OCI-LY3 (cell line): ENCODE measurements around the gene TMEM94.

Experiments
- H2AFZ ChIP-seq: fragments of 200-600, 300-600 bp; shearing (Covaris generic); 2 replicates; pipeline ENCODE4 v1.6.0; 2014; ENCODE audit warnings: antibody characterized with exemption, low read depth, low read length
- H3K27ac ChIP-seq: fragments of 200-600, 300-600 bp; sonication (generic); 2 replicates; pipeline ENCODE4 v1.5.1; 2014; ENCODE audit warnings: mild to moderate bottlenecking, low read length, moderate library complexity, mixed read lengths
- H3K27me3 ChIP-seq: fragments of 200-600, 300-600 bp; sonication (generic); 2 replicates; pipeline ENCODE4 v1.6.1; 2014; ENCODE audit warnings: low read depth, low read length, mixed read lengths
- H3K36me3 ChIP-seq: fragments of 200-600, 300-600 bp; sonication (generic); replicated peaks from 2 replicates; pipeline ENCODE3; 2014; ENCODE audit warnings: low read depth, low read length, mixed read lengths
- H3K4me1 ChIP-seq: fragments of 300-600, 200-600 bp; sonication (generic); 2 replicates; pipeline ENCODE4 v1.6.1; 2014; ENCODE audit warnings: low read length, mixed read lengths
- H3K4me2 ChIP-seq: fragments of 200-600, 300-600 bp; sonication (generic); 2 replicates; pipeline ENCODE4 v1.6.1; 2014; ENCODE audit warnings: low read length, mixed read lengths
- H3K4me3 ChIP-seq: fragments of 300-600, 200-600 bp; sonication (generic); 2 replicates; pipeline ENCODE4 v1.5.1; 2014; ENCODE audit warnings: antibody characterized with exemption, mild to moderate bottlenecking, low read length, moderate library complexity
- H3K79me2 ChIP-seq: fragments of 300-600, 200-600 bp; shearing (Covaris generic); 2 replicates; pipeline ENCODE4 v1.6.1; 2014; ENCODE audit warnings: mild to moderate bottlenecking, low read length, mixed read lengths
- H3K9ac ChIP-seq: fragments of 300-600, 200-600 bp; shearing (Covaris generic); 2 replicates; pipeline ENCODE4 v1.6.0; 2014; ENCODE audit warnings: mild to moderate bottlenecking, low read length, moderate library complexity
- H3K9me3 ChIP-seq: fragments of 200-600, 300-600 bp; shearing (Covaris generic); 2 replicates; pipeline ENCODE4 v1.6.1; 2014; ENCODE audit warnings: low read length, mixed read lengths; ENCODE audit not compliant: insufficient read depth
- H4K20me1 ChIP-seq: fragments of 200-600, 300-600 bp; sonication (generic); 2 replicates; pipeline ENCODE4 v1.6.1; 2016; ENCODE audit warnings: low read length, mixed read lengths; ENCODE audit not compliant: insufficient read depth
- EZH2phosphoT487 ChIP-seq: fragments of 200-600 bp; shearing (Covaris generic); IDR thresholded peaks from 2 replicates; pipeline ENCODE4 v1.6.1; 2018; ENCODE audit warnings: antibody characterized with exemption, mixed run types, low read depth
- TF ChIP-seq, protein P1 (sequence below): fragments of 200-600, 300-600 bp; sonication (generic); IDR thresholded peaks from 2 replicates; pipeline ENCODE4 v1.5.1; 2014; ENCODE audit warnings: antibody characterized with exemption, low read length, low read depth

TMEM94 gene

DNA sequence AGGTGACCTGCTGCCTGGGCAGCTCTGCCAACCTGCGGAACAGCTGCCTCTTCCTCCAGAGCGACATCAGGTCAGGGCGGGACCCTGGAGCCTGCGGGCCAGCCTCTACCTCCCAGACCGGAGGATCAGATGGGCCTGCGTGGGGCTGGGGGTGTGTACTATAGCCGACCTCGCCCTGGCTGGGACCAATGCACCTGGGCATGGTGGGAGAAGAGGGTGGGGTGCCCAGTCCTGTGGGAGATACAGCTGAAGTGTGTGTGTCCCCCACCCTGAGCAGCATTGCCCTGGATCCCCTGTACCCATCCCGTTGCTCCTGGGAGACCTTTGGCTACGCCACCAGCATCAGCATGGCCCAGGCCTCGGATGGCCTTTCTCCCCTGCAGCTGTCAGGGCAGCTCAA lies 39.6 kb downstream of the TMEM94 start:
- TF ChIP-seq EZH2phosphoT487: no peak
- TF ChIP-seq, protein P1, sequence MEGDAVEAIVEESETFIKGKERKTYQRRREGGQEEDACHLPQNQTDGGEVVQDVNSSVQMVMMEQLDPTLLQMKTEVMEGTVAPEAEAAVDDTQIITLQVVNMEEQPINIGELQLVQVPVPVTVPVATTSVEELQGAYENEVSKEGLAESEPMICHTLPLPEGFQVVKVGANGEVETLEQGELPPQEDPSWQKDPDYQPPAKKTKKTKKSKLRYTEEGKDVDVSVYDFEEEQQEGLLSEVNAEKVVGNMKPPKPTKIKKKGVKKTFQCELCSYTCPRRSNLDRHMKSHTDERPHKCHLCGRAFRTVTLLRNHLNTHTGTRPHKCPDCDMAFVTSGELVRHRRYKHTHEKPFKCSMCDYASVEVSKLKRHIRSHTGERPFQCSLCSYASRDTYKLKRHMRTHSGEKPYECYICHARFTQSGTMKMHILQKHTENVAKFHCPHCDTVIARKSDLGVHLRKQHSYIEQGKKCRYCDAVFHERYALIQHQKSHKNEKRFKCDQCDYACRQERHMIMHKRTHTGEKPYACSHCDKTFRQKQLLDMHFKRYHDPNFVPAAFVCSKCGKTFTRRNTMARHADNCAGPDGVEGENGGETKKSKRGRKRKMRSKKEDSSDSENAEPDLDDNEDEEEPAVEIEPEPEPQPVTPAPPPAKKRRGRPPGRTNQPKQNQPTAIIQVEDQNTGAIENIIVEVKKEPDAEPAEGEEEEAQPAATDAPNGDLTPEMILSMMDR: no peak
- Histone ChIP-seq H3K4me2 (no peak overlapping the region), H3K4me3 (no peak overlapping the region), H3K9me3 (no peaks in the 10 kb centered on the region), H3K4me1 (no peaks in the 10 kb centered on the region), H3K79me2 (no peaks in the 10 kb centered on the region), H4K20me1 (no peaks in the 10 kb centered on the region), H3K36me3 (no peaks in the 10 kb centered on the region), H3K27me3 (no peaks in the 10 kb centered on the region), H3K9ac (no peak overlapping the region), H2AFZ (no peak overlapping the region), H3K27ac (no peak overlapping the region)

DNA sequence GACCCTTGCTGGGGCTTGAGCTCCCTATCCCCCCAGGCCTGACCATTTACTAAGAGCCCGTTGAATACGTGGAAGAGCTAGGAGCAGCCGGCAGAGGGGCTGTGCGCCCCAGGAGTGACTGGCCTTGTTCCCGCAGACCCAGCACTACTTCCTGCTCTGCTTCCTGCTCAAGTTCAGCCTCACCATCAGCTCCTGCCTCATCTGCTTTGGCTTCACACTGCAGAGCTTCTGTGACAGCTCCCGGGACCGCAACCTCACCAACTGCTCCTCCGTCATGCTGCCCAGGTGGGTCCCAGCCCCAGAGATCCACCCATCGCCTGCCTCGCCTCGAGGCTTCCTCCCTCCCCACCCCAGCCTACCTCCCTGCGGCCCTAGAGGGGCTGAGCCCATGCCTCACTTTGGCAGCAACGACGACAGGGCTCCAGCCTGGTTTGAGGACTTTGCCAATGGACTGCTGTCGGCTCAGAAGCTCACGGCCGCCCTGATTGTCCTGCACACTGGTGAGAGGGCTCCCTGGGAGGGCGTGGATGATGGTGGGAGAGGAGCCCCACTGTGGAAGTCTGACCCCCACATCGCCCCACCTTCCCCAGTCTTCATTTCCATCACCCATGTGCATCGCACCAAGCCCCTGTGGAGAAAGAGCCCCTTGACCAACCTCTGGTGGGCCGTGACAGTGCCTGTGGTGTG lies 41.7 kb downstream of the TMEM94 start:
- Histone ChIP-seq H3K9ac (no peak overlapping the region), H3K4me1 (no peaks in the 10 kb centered on the region), H2AFZ (no peak overlapping the region), H4K20me1 (no peaks in the 10 kb centered on the region), H3K79me2 (no peaks in the 10 kb centered on the region), H3K27ac (no peak overlapping the region), H3K36me3 (no peaks in the 10 kb centered on the region), H3K4me2 (no peak overlapping the region), H3K9me3 (no peaks in the 10 kb centered on the region), H3K4me3 (no peak overlapping the region), H3K27me3 (no peaks in the 10 kb centered on the region)
- TF ChIP-seq EZH2phosphoT487: no peak
- TF ChIP-seq, protein P1: no peak

DNA sequence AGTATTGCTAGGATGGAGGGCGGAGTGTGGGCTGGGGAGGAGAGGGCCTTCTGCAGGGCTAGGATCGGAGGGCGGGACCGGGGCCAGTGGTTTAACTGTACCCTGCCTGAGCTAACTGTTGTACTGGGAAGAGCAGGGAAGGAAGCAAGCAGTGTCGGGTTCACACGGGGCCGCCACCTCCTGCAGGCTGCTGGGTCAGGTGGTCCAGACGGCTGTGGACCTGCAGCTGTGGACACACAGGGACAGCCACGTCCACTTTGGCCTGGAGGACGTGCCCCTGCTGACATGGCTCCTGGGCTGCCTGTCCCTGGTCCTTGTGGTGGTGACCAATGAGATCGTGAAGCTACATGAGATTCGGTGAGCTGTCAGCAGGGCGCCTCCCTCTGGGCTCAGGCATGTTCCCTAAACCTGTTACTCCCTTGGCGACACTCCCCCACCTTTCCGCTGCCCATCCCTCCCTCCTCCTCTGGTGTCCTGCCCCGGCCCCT lies 42.3 kb downstream of the TMEM94 start:
- Histone ChIP-seq H3K27me3 (no peaks in the 10 kb centered on the region), H3K4me2 (no peak overlapping the region), H4K20me1 (no peaks in the 10 kb centered on the region), H3K4me1 (no peaks in the 10 kb centered on the region), H3K79me2 (no peaks in the 10 kb centered on the region), H2AFZ (no peak overlapping the region), H3K36me3 (no peaks in the 10 kb centered on the region), H3K9me3 (no peaks in the 10 kb centered on the region), H3K27ac (no peak overlapping the region), H3K9ac (no peak overlapping the region), H3K4me3 (no peak overlapping the region)
- TF ChIP-seq, protein P1: no peak
- TF ChIP-seq EZH2phosphoT487: no peak

DNA sequence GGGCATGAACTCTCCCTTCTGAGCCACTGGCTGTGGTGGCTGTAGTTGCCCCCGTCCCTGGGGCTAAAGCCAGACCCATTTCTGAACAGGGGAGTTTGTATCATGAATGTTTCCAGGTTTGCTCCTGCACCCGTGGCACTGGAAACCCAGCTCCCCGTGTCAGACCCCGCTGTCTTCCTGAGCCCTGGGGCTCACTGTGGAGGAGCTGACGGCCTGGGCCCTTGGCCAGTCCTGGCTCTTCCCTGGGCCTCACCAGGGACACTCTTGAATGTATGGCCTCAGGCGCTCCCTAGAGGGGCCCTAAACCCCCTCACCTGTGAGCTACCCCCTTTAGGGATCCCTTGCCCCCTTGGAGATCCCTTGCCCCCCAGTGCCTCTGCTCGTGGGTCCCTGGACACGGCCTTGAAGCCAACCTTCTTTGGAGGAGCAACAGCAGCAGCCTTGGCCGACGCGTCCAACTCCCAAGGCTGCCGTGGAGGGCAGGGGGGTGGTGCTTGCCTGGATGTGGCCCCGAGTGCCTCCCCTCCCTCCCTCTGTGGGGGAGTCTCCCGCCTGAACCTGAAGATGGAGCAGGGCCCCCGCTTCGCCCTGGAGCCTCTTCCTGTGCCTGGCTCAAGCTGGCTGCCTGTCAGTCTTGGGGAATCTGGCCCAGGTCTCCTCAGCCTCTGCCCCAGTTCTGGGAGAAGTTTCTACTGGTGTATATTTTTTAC lies 43.0 kb downstream of the TMEM94 start:
- TF ChIP-seq EZH2phosphoT487: no peak
- TF ChIP-seq, protein P1: no peak
- Histone ChIP-seq H3K36me3 (no peaks in the 10 kb centered on the region), H3K9ac (no peak overlapping the region)

More for the DNA sequence above, 43.0 kb downstream of the TMEM94 start:
- Histone ChIP-seq H3K4me1 (no peaks in the 10 kb centered on the region), H4K20me1 (peaks cover under 1% of the 10 kb centered on the region; the same call in 1 of the 2 replicates), H3K27me3 (no peaks in the 10 kb centered on the region), H3K9me3 (no peaks in the 10 kb centered on the region), H3K4me2 (no peak overlapping the region), H3K27ac (no peak overlapping the region), H2AFZ (no peak overlapping the region), H3K4me3 (no peak overlapping the region), H3K79me2 (no peaks in the 10 kb centered on the region)
